ENCODE data around the gene TOLLIP. TPM values are rescaled to one million over a fixed set of nuclear protein-coding genes. Genes with fewer than 3 reads are reported as not detected.

TOLLIP gene
- total and polyA plus RNA-seq, 2 of the 8 experiments (the other 6 are each of a cell fraction or from before 2014, with no cell fraction given): 23.7 to 34.7 TPM

- no peak overlapping the region for H2AFZ ChIP-seq (ENCODE audit: low read length)
- CTCF ChIA-PET (ENCODE audit: partially characterized antibody): interaction anchor here (0.8 kb wide), 1 partner anchor 10 kb away, joined by 3 read pairs; no protein-coding TSS in a partner anchor
- peaks cover 0 to 3% (median 0%) of the 10 kb centered on the region in 4 experiments; a peak in 1 of 7 replicates for H3K27me3 ChIP-seq (replicated peaks in 1 of 4; ENCODE audit: control insufficient read depth in 3 of 4, extremely low read depth in 1 of 4, insufficient read depth in 3 of 4, low read length in 3 of 4)
- no peak for TF ChIP-seq ATF2 (IDR thresholded peaks at IDR 0.05; ENCODE audit: low read length)
- TF ChIP-seq KDM5A (IDR thresholded peaks at IDR 0.05; ENCODE audit: low read length): no peak
- no peak for TF ChIP-seq TCF12 (IDR thresholded peaks at IDR 0.05; ENCODE audit: low read depth, low read length)
- no peak for TF ChIP-seq PHF8 (conservative IDR thresholded peaks at IDR 0.05; ENCODE audit: low read depth, low read length)
- no peak for TF ChIP-seq ZNF274 (IDR thresholded peaks at IDR 0.05; ENCODE audit: borderline replicate concordance, extremely low read depth, low read length)
- TF ChIP-seq, protein P1, sequence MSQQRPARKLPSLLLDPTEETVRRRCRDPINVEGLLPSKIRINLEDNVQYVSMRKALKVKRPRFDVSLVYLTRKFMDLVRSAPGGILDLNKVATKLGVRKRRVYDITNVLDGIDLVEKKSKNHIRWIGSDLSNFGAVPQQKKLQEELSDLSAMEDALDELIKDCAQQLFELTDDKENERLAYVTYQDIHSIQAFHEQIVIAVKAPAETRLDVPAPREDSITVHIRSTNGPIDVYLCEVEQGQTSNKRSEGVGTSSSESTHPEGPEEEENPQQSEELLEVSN (IDR thresholded peaks at IDR 0.05): no peak
- TF ChIP-seq EGR1 (IDR thresholded peaks at IDR 0.05; ENCODE audit: borderline replicate concordance, low read depth, low read length): no peak
- TF ChIP-seq SP1 (IDR thresholded peaks at IDR 0.05; ENCODE audit: low read depth, low read length): no peak
- no peak for TF ChIP-seq CHD1 (IDR thresholded peaks at IDR 0.05; ENCODE audit: low read depth, low read length)
- no peak for TF ChIP-seq SIX5 (IDR thresholded peaks at IDR 0.05; ENCODE audit: low read depth, low read length)
- TF ChIP-seq TEAD4 (IDR thresholded peaks at IDR 0.05; ENCODE audit: low read depth, low read length): no peak
These were observed 39.4 kb upstream of the TOLLIP start for GRCh38 chr11:1348796-1349326.

More at GRCh38 chr11:1348796-1349326, 39.4 kb upstream of the TOLLIP start:
- Histone ChIP-seq H3K27ac (ENCODE audit: low read depth, low read length) (no peak overlapping the region), H4K20me1 (replicated peaks in 1 of 2; ENCODE audit: control insufficient read depth in 1 of 2, insufficient read depth in 2 of 2, low read length in 2 of 2) (peaks cover 0 to 2% of the 10 kb centered on the region in 2 experiments), H3K18ac (ENCODE audit: extremely low read depth, low read length) (no peak overlapping the region), H3K4me1 (replicated peaks in 1 of 4; ENCODE audit: control insufficient read depth in 3 of 4, insufficient read depth in 4 of 4, low read length in 3 of 4) (peaks cover 0 to 7% (median 4%) of the 10 kb centered on the region in 4 experiments; a peak in 4 of 7 replicates), H3K4me2 (ENCODE audit: insufficient read depth in 1 of 2, low read depth in 2 of 2, low read length in 2 of 2) (no peak overlapping the region), H3K9ac (replicated peaks in 1 of 4; ENCODE audit: extremely low read depth in 1 of 4, low read depth in 3 of 4, low read length in 3 of 4) (no peak overlapping the region), H2BK120ac (replicated peaks; ENCODE audit: low read depth, low read length) (no peak overlapping the region), H4K91ac (replicated peaks; ENCODE audit: insufficient read length, low read length) (no peak overlapping the region), H2BK5ac (ENCODE audit: low read depth, low read length) (no peak overlapping the region), H2BK15ac (ENCODE audit: low read length) (no peak overlapping the region), H3K56ac (replicated peaks; ENCODE audit: insufficient read length, low read depth, low read length) (no peak overlapping the region), H3K4ac (replicated peaks; ENCODE audit: insufficient read length, low read depth, low read length) (no peak overlapping the region), H3K23ac (ENCODE audit: insufficient read length) (no peak overlapping the region), H2AK5ac (ENCODE audit: low read depth, low read length) (no peak overlapping the region), H3K79me1 (ENCODE audit: low read depth, low read length) (no peaks in the 10 kb centered on the region), H4K8ac (ENCODE audit: extremely low read depth, insufficient read depth, low read length) (no peak overlapping the region), H3K4me3 (ENCODE audit: extremely low read depth in 1 of 4, insufficient read depth in 2 of 4, low read depth in 3 of 4, low read length in 4 of 4) (no peak overlapping the region), H3K9me3 (ENCODE audit: insufficient read depth in 2 of 2, low read depth in 1 of 2, low read length in 1 of 2) (peaks cover 0 to 5% of the 10 kb centered on the region in 2 experiments; a peak in 1 of 4 replicates), H2BK20ac (ENCODE audit: low read length) (no peak overlapping the region), H3K14ac (ENCODE audit: insufficient read length) (no peak overlapping the region), H3K79me2 (ENCODE audit: control insufficient read depth in 1 of 2, insufficient read depth in 2 of 2, low read length in 2 of 2) (no peaks in the 10 kb centered on the region), H3K36me3 (ENCODE audit: control insufficient read depth in 2 of 4, insufficient read depth in 4 of 4, low read length in 3 of 4) (no peaks in the 10 kb centered on the region), H3K23me2 (ENCODE audit: low read depth, low read length) (no peaks in the 10 kb centered on the region), H2BK12ac (ENCODE audit: low read depth, low read length) (no peak overlapping the region), H4K5ac (ENCODE audit: insufficient read length, low read depth, low read length) (no peak overlapping the region)
- DNase-seq (ENCODE audit: low read depth in 1 of 2, low spot score in 2 of 2): peak in 1 of 2 experiments; percentile 54
- POLR2A ChIA-PET (ENCODE audit: partially characterized antibody): interaction anchor here (3.3 kb wide), 1 partner anchor 26 kb away, joined by 12 read pairs; no protein-coding TSS in a partner anchor
- WGBS, 2 experiments (ENCODE audit: extremely low coverage in 1 of 2, insufficient coverage in 1 of 2, insufficient read length in 1 of 2, insufficient replicate concordance in 2 of 2, low coverage in 1 of 2, low lambda C conversion rate in 2 of 2, missing lambda C conversion rate in 1 of 2): 78% methylated on average over 24 of the region's 25 CpGs; no CpG with 5 or more reads in 1 of the 2 experiments
- no peak for FAIRE-seq
